Right lobe of liver (tissue), 4 donors: Measurements from ENCODE around the gene DDX42.

Experiments used
- CTCF ChIP-seq, 4 donors: fragments of 200-600 bp in 3 of 4; fragments of 450-650 bp in 1 of 4; IDR thresholded peaks; one replicate each; pipeline versions ENCODE4 v1.5.1 to v1.8.0; 2016 to 2022; ENCODE audit warnings: antibody characterized with exemption in 4 of 4, mild to moderate bottlenecking in 2 of 4
- POLR2A ChIP-seq: fragments of 450-650 bp; IDR thresholded peaks from one replicate; pipeline ENCODE4 v1.6.1; 2017; ENCODE audit warnings: antibody characterized with exemption, mild to moderate bottlenecking
- donor health status: DM: no; HTN: no; CAD: no.
- donor health status: DM: no; HTN: no; CAD: no.
- donor health status: DM: no; HTN: yes; CAD: no.

GRCh38 chr17:63754046-63754445, 19.9 kb upstream of the DDX42 start:
- TF ChIP-seq POLR2A (no peak), CTCF (IDR thresholded peaks at IDR 0.05) (no peak)
